Left forelimb (tissue), 1 donor: Measurements from ENCODE around the gene ARL4A.

ENCODE experiments used
- DNase-seq: peaks from one replicate; pipeline ENCODE4 v3.0.0-alpha.2; 2018; ENCODE audit warnings: low spot score

The ARL4A gene

DNA sequence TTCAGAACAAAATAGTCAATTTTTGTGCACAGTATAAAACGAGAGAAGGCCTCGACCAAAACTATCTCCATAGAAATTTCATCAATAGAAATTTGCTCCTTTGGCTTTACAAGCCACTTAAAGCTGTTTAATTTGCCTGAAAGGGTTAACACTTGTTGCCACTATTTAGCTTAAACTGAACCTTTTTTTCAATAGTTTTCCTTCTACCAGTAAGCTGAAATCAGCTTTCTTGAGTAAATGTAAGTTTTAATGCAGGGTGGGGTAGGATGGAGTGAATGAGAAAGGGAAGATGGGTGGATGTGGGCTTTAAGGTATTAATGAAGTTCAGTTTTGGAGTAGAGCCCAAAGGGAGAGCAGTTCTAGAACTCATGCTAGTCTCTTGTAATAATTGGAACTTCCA lies 39.5 kb downstream of the ARL4A start:
- DNase-seq: no peak

DNA sequence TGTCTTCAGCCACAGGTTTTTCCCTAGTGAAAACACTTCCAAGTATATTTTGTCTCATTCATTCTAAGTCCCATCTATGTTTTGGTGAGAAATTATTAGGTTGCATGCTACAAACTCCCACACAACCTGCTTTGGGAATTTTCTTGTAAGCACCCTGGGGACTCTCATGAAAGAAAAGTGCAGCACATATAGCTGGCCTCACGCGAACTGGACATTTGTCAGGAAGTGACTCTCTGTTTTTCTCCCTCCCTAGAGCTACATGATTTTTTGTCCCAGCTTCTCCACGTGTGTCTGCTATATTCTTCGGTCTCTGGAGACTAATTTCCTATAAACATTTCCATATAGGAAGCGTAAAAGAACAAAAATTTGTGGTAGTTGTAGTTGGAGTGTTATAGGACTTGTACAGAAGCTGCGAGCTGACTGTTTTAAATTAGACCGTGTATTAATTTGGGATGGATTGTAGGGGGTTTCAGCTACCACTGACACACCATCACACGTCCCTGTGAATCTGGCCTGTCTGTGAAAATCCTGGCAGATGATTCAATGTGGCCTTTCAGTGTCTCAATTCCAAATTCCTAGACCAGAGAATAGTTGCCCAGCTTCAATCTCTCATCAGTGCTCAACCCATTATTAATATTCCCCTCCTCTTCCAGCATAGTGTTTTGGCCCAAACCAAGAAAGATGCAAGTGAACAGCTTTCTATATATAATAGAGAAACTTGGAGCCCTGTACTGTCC lies 40.2 kb downstream of the ARL4A start:
- DNase-seq: no peak

DNA sequence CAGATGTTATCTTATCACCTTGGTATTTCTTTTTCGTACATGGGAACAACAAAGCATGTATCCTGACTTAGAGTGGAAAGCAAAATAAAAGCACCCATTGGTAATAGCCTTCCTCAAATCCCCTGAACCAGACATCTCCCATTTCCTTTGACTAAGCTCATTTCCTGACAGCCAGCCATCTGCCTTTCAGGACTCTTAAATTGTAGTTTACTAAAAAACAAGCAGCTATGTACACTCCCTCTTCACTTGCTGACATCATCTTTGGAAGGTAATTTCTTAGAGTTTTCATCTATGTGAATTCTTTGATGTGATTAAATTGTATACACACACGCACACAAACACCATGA lies 40.7 kb downstream of the ARL4A start:
- DNase-seq: no peak

DNA sequence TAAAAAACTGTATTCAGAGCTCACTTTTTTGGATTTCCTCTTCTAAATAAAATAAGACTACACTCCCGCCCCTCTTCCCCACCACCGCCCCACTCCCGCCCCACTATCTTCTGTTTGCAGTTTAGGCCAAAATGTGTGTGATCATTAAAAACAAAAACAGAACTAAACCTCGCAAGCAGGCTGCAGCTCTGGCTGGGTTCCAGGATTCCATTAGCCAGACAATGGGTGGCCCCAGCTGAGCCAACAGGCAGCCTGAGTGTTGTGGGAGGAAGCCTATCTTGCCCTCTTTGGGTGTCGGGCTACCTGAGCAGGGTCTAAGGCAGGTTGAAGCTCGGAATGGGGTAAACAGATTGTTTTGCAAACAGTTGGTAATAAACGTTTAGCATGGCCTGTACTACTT lies 41.7 kb downstream of the ARL4A start:
- peak; percentile 73 for DNase-seq

DNA sequence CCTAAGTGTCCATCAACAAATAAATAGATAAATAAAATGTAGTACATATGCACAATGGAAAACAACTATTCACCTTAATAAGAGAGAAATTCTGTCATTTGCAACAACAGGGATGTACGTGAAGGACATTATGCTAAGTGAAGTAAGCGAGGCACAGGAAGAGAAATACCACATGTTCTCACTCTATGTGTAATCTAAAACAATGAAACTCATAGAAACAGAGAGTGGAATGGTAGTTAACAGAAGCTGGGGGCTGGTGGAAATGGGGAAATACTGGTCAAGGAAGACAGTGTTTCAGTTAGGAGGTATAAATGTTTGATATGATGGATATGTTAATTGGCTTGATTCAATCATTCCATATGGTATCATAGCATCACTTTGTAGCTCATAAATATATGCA lies 43.1 kb downstream of the ARL4A start:
- DNase-seq: no peak

DNA sequence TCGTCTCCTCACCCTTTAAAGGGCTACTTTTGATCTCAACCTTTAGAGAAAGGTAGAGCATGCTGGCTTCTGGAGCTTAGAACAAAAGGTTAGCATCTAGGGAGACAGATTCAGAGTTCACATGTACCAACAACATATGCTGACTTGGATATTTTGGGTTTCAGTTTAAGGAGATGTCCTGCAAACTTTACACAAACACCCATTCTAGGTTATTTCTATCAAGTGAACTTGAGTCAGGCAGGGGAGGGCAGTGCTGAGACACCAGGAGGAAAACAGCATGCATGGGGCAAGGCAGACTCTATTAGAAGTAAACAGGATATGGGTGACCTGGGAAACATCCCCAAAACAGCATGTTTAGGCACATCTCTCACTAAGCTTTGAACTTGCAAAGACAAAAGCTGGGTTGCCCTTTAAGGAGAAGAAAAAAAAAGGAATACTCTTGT lies 43.8 kb downstream of the ARL4A start:
- no peak for DNase-seq

DNA sequence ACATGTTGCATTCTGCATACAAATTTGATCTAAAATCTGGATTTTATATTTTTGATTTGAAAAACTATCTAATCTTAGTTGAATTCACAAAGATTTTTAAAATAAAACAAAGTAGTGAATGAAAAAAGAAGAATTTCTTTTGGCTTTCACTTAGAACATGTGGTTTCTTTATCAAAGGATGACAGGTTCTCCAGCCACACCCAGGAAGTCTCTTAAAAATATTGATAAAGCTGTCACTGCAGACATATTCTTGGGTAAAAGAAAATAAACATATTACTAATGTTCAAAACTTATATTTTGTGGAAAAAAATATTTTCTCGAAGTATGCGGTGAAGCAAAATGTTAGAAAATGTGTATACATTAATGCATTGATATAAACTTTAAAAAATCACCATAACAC lies 44.3 kb downstream of the ARL4A start:
- no peak for DNase-seq

DNA sequence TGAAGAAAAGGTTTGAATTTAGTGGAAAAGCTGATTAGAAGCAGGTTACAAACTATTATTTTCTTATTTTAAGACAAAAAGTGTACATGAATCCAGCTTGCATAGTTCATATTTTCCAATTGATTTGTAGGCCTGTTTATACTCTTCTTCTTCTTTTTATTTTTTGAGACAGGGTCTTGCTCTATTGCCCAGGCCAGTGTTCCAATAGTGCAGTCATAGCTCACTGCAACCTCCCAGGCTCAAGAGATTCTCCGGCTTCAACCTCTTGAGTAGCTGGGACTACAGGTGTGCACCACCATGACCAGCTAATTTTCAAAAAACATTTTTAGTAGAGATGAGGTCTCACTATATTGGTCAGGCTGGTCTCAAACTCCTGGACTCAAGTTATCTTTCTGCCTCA lies 45.0 kb downstream of the ARL4A start:
- DNase-seq: no peak

DNA sequence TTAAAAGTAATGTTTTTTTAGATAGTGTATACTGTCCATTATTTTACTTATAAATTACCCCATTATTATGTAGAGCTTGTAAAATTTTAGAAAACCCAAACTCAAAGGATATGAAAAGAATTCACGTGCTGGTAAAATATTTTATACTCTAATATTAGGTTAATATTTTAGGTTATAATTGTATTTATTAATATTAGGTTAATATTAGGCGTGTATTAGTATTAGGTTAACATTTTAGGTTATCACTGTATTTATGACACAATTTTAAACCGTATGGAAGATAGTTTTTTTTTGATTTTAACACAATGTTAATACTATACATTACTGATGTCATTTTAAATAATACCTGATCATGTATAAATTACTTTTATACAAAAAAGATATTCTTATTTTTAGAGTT lies 48.5 kb downstream of the ARL4A start:
- no peak for DNase-seq

DNA sequence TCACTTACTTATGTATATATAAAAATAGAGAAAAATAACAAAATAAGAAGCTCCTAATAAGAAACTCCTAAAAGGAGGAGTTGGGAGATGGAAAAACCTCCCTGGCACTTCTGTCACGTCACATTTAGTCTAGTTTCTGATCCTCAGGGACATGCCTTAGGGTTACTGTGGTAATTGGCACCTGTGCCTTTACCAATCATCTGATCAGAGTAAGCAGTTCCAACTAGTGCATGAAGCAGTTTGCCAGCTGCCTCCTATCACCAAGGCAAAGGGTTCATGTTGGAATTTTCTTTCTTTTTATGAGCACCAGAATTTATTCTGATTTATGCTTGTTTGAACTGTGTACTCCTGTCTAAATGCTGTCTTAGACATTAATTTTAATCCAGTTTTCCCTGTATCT lies 49.9 kb downstream of the ARL4A start:
- no peak for DNase-seq

DNA sequence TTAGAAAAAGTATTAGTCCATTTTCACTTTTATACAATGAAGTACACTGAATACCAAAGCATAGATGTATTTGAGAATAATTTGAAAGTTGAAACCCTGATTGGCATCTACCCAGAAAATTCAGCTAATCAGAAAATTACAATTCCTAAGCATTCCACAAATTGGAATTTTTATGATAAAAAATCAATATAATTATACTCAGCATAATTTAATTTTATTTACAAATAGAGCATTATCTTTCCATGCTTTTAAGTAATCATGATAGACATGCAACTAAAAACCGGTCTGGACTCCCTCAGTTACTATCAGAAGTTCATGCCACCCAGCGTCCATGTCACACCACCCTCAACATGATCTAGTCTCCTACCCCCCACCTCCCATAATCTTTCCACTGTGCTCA lies 50.4 kb downstream of the ARL4A start:
- DNase-seq: no peak

DNA sequence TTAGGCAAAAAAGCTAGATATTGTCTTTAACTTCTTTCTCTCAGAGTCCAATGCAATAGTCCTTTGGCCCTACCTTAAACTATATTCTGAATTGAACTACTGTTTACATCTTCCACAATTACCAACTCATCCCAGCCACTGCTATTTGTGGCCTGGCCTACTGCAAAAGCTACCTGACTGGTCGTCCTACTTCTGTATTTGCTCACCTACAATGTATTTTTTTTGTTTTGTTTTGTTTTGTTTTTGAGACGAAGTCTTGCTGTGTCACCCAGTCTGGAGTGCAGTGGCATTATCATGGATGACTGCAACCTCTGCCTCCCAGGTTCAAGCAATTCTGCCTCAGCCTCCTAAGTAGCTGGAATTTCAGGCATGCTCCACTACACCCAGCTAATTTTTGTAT lies 51.2 kb downstream of the ARL4A start:
- no peak for DNase-seq
